ENCODE data around the gene FRMPD2. TPM values are rescaled to one million over a fixed set of nuclear protein-coding genes. Genes with fewer than 3 reads are reported as not detected.

The FRMPD2 gene
- total RNA-seq, 1 experiment from 2014 or later = 0.44 TPM

DNA sequence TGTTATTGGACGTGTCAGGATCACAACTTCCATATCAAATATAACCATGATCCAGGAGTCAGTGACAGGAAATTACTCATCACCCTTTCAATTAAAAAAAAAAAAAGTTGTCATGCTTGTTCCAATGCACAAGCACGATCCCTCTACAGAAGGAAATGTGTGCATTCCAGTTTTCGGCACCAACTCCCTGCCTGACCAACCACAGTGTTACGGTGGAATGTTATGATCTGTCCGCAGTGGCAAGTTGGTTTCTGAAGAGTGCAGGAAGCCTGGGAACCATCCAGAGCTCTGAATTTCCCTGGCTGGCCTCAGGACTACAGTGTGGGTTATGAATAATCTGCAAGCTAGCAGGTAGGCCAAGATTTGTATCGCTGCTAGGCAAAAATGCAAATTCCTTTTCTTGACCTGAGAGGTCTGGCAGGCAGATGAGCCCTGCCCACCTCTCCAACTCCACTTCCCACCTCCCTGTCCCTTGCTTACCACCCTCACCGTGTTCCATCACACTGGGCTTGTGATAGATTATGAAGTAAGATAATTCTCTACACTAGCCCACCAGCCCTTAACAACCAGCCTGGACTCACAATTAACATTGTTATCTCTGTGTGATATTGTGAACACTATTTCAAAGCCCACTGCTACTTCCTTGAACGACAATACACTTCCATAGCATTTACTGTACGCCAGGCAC, 20.4 kb downstream of the FRMPD2 start:
- Histone ChIP-seq H3K4me1 (ENCODE audit: insufficient read depth, low read length) (peaks cover 2% of the 10 kb centered on the region; the same call in 1 of the 2 replicates), H2BK5ac (ENCODE audit: insufficient read length, low read length) (no peak overlapping the region), H4K91ac (ENCODE audit: insufficient read length, low read depth, low read length) (no peak overlapping the region), H3K14ac (ENCODE audit: insufficient read depth, low read length) (no peak overlapping the region), H3K23me2 (ENCODE audit: insufficient read length, low read depth, low read length, poor library complexity, severe bottlenecking) (no peaks in the 10 kb centered on the region), H3K9me3 (ENCODE audit: control insufficient read depth, low read depth, low read length) (no peaks in the 10 kb centered on the region), H4K5ac (ENCODE audit: insufficient read length, low read depth, low read length) (no peak overlapping the region), H3K27ac (ENCODE audit: insufficient read length, low read depth, low read length) (no peak overlapping the region), H2BK20ac (ENCODE audit: low read depth, low read length, poor library complexity, severe bottlenecking) (no peak overlapping the region), H2BK12ac (ENCODE audit: insufficient read length, low read depth, low read length) (no peak overlapping the region), H2AFZ (ENCODE audit: low read length) (no peak overlapping the region), H3K27me3 (ENCODE audit: insufficient read depth, low read length) (no peaks in the 10 kb centered on the region), H3K79me1 (ENCODE audit: insufficient read depth, low read depth, low read length, poor library complexity, severe bottlenecking) (no peaks in the 10 kb centered on the region), H3K4me2 (ENCODE audit: insufficient read depth, insufficient read length, low read length) (no peak overlapping the region), H3K23ac (ENCODE audit: insufficient read length, low read depth, low read length) (no peak overlapping the region), H3K56ac (ENCODE audit: insufficient read length, low read depth, low read length) (no peak overlapping the region), H2AK5ac (ENCODE audit: insufficient read length, low read length) (no peak overlapping the region), H3K18ac (ENCODE audit: insufficient read length, low read depth, low read length) (no peak overlapping the region), H3T11ph (ENCODE audit: low read length) (no peak overlapping the region), H3K4ac (ENCODE audit: low read depth, low read length) (no peak overlapping the region), H2BK15ac (ENCODE audit: low read depth, low read length) (no peak overlapping the region), H2BK120ac (ENCODE audit: low read depth, low read length, poor library complexity, severe bottlenecking) (no peak overlapping the region), H4K20me1 (ENCODE audit: control insufficient read depth, insufficient read depth, insufficient read length) (no peaks in the 10 kb centered on the region), H4K8ac (replicated peaks; ENCODE audit: insufficient read length, low read depth, low read length) (no peak overlapping the region), H3K9ac (ENCODE audit: extremely low read depth, insufficient read length, low read length) (no peak overlapping the region), H3K79me2 (ENCODE audit: insufficient read depth, low read length) (no peaks in the 10 kb centered on the region)
- Mint-ChIP-seq H3K36me3 (ENCODE audit: insufficient read depth in 1 of 3, low read depth in 3 of 3) (no peaks in the 10 kb centered on the region), H3K9me3 (no peaks in the 10 kb centered on the region), H3K4me1 (peaks cover 34 to 38% of the 10 kb centered on the region in 2 experiments), H3K27me3 (ENCODE audit: low read depth) (peaks cover 2% of the 10 kb centered on the region; the same call in 1 of the 2 replicates), H3K4me3 (no peak overlapping the region), H3K27ac (no peak overlapping the region)
- TF ChIP-seq, protein P1, sequence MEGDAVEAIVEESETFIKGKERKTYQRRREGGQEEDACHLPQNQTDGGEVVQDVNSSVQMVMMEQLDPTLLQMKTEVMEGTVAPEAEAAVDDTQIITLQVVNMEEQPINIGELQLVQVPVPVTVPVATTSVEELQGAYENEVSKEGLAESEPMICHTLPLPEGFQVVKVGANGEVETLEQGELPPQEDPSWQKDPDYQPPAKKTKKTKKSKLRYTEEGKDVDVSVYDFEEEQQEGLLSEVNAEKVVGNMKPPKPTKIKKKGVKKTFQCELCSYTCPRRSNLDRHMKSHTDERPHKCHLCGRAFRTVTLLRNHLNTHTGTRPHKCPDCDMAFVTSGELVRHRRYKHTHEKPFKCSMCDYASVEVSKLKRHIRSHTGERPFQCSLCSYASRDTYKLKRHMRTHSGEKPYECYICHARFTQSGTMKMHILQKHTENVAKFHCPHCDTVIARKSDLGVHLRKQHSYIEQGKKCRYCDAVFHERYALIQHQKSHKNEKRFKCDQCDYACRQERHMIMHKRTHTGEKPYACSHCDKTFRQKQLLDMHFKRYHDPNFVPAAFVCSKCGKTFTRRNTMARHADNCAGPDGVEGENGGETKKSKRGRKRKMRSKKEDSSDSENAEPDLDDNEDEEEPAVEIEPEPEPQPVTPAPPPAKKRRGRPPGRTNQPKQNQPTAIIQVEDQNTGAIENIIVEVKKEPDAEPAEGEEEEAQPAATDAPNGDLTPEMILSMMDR (conservative IDR thresholded peaks at IDR 0.05) = no peak
- no peak for DNase-seq
- no CpG with 5 or more reads among the region's 9 CpGs for WGBS (ENCODE audit: extremely low coverage, insufficient read length, low lambda C conversion rate)

All from H9 (cell line).